Measurements from ENCODE around the gene KDM4C.

KDM4C gene

GRCh38 chr9:6922680-6923079, 164.9 kb downstream of the KDM4C start:
- DNase-seq (ENCODE audit: low read depth), result no peak
- no peak for TF ChIP-seq CTCF (conservative IDR thresholded peaks at IDR 0.05; ENCODE audit: low read depth, low read length)
- no peak overlapping the region for H3K4me3 ChIP-seq (ENCODE audit: low read length)

GRCh38 chr9:6923086-6923485, 165.3 kb downstream of the KDM4C start:
- no peak for TF ChIP-seq CTCF (conservative IDR thresholded peaks at IDR 0.05; ENCODE audit: low read depth, low read length)
- no peak for DNase-seq (ENCODE audit: low read depth)
- H3K4me3 ChIP-seq (ENCODE audit: low read length), result no peak overlapping the region

- TF ChIP-seq CTCF (conservative IDR thresholded peaks at IDR 0.05; ENCODE audit: low read depth, low read length), result no peak
- H3K4me3 ChIP-seq (ENCODE audit: low read length), result no peak overlapping the region
- no peak for DNase-seq (ENCODE audit: low read depth)
These were observed 166.4 kb downstream of the KDM4C start for GRCh38 chr9:6924149-6924548.

- no peak for DNase-seq (ENCODE audit: low read depth)
- no peak for TF ChIP-seq CTCF (conservative IDR thresholded peaks at IDR 0.05; ENCODE audit: low read depth, low read length)
- no peak overlapping the region for H3K4me3 ChIP-seq (ENCODE audit: low read length)
These were observed 167.3 kb downstream of the KDM4C start for GRCh38 chr9:6924988-6925563.

GRCh38 chr9:6925836-6926235, 168.1 kb downstream of the KDM4C start:
- peak overlapping the region; percentile 1 for H3K4me3 ChIP-seq (ENCODE audit: low read length)
- DNase-seq (ENCODE audit: low read depth), result peak; percentile 91
- no peak for TF ChIP-seq CTCF (conservative IDR thresholded peaks at IDR 0.05; ENCODE audit: low read depth, low read length)

- H3K4me3 ChIP-seq (ENCODE audit: low read length), result no peak overlapping the region
- no peak for TF ChIP-seq CTCF (conservative IDR thresholded peaks at IDR 0.05; ENCODE audit: low read depth, low read length)
- peak; percentile 37 for DNase-seq (ENCODE audit: low read depth)
These were observed 168.7 kb downstream of the KDM4C start for GRCh38 chr9:6926436-6926835.

GRCh38 chr9:6927838-6928237, 170.1 kb downstream of the KDM4C start:
- no peak for DNase-seq (ENCODE audit: low read depth)

More at GRCh38 chr9:6927838-6928237, 170.1 kb downstream of the KDM4C start:
- no peak overlapping the region for H3K4me3 ChIP-seq (ENCODE audit: low read length)
- no peak for TF ChIP-seq CTCF (conservative IDR thresholded peaks at IDR 0.05; ENCODE audit: low read depth, low read length)
